ENCODE data around the gene TMEM63C.

DNA sequence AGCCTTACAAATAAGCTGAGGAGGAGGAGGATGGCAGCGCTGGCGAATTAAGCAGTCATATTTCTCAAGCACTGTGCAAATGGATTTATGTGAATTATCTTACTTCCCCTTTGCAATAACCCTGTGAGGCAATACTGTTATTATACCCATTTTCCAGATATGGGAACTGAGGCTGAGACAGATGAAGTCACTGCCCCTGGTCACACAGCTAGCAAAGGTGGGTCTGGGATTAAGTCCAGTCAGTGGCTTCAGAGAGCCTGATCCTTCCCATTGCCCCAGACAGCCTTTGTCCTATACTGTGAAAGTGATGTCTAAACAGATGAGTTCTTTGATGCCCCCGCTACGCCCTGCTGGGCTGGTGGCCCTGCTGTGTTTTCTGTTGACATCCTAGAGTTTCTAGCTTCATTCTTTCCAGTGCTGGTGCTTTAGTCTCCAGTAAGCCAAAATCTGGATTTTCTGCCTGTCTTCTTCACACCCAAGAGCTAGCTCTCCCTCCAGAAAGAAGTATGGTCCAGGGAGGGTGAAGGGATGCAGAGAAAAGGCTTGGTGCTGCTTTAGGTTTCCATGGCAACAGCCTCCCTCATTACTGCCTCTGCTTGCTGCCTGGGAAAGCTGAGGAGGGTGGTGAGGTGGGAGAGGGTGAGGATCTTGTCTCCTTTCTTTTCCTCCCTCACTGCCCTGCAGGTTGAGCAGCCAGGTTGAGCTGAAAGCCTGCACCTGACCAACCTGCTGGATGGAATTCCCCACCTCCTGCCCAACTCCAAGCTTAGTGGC lies 30.7 kb downstream of the TMEM63C start:
- no peak for TF ChIP-seq EZH2 (IDR thresholded peaks at IDR 0.05; ENCODE audit: borderline replicate concordance, insufficient read depth, low read depth, low read length, poor library complexity, severe bottlenecking)
- TF ChIP-seq, protein P1, sequence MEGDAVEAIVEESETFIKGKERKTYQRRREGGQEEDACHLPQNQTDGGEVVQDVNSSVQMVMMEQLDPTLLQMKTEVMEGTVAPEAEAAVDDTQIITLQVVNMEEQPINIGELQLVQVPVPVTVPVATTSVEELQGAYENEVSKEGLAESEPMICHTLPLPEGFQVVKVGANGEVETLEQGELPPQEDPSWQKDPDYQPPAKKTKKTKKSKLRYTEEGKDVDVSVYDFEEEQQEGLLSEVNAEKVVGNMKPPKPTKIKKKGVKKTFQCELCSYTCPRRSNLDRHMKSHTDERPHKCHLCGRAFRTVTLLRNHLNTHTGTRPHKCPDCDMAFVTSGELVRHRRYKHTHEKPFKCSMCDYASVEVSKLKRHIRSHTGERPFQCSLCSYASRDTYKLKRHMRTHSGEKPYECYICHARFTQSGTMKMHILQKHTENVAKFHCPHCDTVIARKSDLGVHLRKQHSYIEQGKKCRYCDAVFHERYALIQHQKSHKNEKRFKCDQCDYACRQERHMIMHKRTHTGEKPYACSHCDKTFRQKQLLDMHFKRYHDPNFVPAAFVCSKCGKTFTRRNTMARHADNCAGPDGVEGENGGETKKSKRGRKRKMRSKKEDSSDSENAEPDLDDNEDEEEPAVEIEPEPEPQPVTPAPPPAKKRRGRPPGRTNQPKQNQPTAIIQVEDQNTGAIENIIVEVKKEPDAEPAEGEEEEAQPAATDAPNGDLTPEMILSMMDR (IDR thresholded peaks at IDR 0.05) = no peak
